ENCODE data around the gene DRD4. TPM values are rescaled to one million over a fixed set of nuclear protein-coding genes. Genes with fewer than 3 reads are reported as not detected.

The DRD4 gene
- polyA plus RNA-seq, 2 of the 4 experiments (the other 2 are of a cell fraction): not detected

DNA sequence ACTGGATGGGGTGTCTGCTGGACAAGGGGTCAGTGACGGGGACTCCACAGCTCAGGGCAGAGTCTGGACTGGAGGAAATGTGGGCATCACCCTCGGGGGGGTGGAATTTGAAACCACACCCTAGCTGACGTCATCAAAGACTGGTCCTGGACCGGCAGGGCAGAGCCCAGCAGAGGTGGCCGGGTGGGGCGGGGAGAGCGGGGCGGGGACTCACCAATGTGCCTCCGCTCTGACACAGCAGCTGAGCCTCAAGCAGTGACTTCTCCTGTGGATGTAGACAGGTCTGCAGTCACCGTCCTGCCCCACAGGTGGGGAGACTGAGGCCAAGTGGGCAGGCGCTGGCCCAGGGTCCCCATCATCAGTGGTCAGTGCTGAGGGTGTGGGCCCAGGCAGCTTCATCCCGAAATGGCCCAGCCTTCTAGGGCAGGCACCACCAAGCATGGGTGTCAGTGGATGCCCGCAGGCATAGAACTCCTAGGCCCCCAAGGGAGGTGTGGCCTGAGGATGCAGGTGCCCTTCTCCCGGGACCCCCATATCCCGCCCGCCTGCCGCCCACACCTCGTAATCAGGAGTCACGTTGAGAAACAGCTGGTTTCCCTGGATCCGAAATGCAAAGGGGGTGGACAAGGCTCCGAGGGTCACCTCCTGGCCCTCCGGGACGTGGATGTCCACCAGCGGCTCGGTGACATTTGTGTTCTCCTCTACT, 12.9 kb upstream of the DRD4 start:
- CTCF ChIA-PET: interaction anchor here (0.6 to 1.2 kb wide), 3 partner anchors 38 to 99 kb away, joined by 3 to 4 read pairs (median 3); no protein-coding TSS in a partner anchor
- WGBS (ENCODE audit: missing lambda C conversion rate): 85% methylated on average over 19 of the region's 25 CpGs

DNA sequence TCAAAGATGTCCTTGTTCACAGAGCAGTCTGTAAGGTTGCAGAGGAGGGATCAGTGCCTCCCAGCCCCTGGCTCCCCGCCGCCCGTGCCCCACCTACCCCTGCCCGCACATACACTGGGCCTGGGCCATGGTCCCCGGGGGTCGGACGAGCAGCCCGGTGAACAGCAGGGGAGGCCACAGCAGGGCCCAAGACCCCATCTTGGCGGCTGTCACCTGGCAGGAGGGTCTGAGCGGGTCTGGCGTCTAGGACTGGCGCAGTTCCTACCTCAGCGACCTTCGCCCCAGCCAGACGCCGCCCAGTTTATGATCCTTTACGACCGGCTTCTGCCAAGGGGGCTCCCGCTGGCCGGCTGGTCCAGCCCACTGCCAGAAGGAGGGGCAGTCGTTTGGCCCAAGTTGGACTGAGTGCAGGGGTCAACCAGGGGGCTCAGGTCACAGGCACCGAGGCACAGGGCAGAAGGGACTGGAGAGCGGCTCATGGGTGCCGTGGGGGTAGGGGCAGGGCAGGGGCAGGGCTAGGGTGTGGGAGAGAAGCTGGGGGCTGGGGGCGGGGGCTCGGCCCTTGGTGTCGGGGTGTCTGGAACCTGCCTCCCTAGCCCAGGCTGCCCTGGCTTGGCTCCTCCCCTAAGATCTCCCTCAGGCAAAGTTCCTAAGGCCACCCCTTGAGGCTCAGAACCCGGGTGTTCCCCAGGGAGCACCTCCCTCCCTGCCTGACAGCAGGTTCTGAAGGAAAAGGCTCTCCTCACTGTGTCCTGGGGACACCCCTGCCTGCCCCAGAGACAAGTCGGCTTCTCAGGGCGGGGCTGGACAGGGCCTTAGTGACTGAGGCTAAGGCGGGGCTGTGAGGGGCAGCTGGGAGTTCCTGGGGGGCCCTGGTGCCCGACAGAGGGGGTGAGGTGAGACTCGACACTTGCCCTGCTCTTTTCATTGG, 12.1 kb upstream of the DRD4 start, which contains the start of gene CDHR5:
Gene CDHR5, minus strand, starts transcription at position 251 of the 931 bp plus-strand sequence. Its CDS starts 53 bp downstream, at position 198.
- Histone ChIP-seq H3K4me1 (peaks cover 26% of the 10 kb centered on the region), H3K27ac (peak within 1 kb of the TSS in 1 of 2 experiments; percentile 70; a peak in 3 of 6 replicates), H3K9me3 (no peaks in the 10 kb centered on the region), H3K4me2 (peak within 1 kb of the TSS; percentile 34; the same call in 1 of the 3 replicates), H3K4me3 (no peak within 1 kb of the TSS)
- TF ChIP-seq, protein P1, sequence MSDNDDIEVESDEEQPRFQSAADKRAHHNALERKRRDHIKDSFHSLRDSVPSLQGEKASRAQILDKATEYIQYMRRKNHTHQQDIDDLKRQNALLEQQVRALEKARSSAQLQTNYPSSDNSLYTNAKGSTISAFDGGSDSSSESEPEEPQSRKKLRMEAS (IDR thresholded peaks at IDR 0.05): no peak
- TF ChIP-seq MAFK (IDR thresholded peaks at IDR 0.05; ENCODE audit: partially characterized antibody) (no peak), JUN (IDR thresholded peaks at IDR 0.05) (no peak), CEBPB (IDR thresholded peaks at IDR 0.05) (no peak), HOXA7 (CRISPR knock-in tag; IDR thresholded peaks at IDR 0.05) (no peak), POLR2AphosphoS2 (conservative IDR thresholded peaks at IDR 0.05; ENCODE audit: low read length) (no peak), FOSL2 (IDR thresholded peaks at IDR 0.05) (no peak), FOSL2 (CRISPR knock-in tag; IDR thresholded peaks at IDR 0.05) (no peak), JUNB (IDR thresholded peaks at IDR 0.05) (no peak), PHF8 (IDR thresholded peaks at IDR 0.05; ENCODE audit: borderline replicate concordance, low read depth) (no peak)
- TF ChIP-seq, protein P2, sequence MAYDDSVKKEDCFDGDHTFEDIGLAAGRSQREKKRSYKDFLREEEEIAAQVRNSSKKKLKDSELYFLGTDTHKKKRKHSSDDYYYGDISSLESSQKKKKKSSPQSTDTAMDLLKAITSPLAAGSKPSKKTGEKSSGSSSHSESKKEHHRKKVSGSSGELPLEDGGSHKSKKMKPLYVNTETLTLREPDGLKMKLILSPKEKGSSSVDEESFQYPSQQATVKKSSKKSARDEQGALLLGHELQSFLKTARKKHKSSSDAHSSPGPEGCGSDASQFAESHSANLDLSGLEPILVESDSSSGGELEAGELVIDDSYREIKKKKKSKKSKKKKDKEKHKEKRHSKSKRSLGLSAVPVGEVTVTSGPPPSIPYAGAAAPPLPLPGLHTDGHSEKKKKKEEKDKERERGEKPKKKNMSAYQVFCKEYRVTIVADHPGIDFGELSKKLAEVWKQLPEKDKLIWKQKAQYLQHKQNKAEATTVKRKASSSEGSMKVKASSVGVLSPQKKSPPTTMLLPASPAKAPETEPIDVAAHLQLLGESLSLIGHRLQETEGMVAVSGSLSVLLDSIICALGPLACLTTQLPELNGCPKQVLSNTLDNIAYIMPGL (CRISPR knock-in tag; IDR thresholded peaks at IDR 0.05; ENCODE audit: borderline replicate concordance): no peak
- TF ChIP-seq, protein P3, sequence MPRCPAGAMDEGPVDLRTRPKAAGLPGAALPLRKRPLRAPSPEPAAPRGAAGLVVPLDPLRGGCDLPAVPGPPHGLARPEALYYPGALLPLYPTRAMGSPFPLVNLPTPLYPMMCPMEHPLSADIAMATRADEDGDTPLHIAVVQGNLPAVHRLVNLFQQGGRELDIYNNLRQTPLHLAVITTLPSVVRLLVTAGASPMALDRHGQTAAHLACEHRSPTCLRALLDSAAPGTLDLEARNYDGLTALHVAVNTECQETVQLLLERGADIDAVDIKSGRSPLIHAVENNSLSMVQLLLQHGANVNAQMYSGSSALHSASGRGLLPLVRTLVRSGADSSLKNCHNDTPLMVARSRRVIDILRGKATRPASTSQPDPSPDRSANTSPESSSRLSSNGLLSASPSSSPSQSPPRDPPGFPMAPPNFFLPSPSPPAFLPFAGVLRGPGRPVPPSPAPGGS (IDR thresholded peaks at IDR 0.05): no peak
- TF ChIP-seq, protein P4, sequence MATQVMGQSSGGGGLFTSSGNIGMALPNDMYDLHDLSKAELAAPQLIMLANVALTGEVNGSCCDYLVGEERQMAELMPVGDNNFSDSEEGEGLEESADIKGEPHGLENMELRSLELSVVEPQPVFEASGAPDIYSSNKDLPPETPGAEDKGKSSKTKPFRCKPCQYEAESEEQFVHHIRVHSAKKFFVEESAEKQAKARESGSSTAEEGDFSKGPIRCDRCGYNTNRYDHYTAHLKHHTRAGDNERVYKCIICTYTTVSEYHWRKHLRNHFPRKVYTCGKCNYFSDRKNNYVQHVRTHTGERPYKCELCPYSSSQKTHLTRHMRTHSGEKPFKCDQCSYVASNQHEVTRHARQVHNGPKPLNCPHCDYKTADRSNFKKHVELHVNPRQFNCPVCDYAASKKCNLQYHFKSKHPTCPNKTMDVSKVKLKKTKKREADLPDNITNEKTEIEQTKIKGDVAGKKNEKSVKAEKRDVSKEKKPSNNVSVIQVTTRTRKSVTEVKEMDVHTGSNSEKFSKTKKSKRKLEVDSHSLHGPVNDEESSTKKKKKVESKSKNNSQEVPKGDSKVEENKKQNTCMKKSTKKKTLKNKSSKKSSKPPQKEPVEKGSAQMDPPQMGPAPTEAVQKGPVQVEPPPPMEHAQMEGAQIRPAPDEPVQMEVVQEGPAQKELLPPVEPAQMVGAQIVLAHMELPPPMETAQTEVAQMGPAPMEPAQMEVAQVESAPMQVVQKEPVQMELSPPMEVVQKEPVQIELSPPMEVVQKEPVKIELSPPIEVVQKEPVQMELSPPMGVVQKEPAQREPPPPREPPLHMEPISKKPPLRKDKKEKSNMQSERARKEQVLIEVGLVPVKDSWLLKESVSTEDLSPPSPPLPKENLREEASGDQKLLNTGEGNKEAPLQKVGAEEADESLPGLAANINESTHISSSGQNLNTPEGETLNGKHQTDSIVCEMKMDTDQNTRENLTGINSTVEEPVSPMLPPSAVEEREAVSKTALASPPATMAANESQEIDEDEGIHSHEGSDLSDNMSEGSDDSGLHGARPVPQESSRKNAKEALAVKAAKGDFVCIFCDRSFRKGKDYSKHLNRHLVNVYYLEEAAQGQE (IDR thresholded peaks at IDR 0.05): no peak
- TF ChIP-seq, protein P5, sequence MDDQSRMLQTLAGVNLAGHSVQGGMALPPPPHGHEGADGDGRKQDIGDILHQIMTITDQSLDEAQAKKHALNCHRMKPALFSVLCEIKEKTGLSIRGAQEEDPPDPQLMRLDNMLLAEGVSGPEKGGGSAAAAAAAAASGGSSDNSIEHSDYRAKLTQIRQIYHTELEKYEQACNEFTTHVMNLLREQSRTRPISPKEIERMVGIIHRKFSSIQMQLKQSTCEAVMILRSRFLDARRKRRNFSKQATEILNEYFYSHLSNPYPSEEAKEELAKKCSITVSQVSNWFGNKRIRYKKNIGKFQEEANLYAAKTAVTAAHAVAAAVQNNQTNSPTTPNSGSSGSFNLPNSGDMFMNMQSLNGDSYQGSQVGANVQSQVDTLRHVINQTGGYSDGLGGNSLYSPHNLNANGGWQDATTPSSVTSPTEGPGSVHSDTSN (IDR thresholded peaks at IDR 0.05): no peak
- 86% methylated on average over 17 of the region's 33 CpGs for WGBS (ENCODE audit: missing lambda C conversion rate)
- no peak for FAIRE-seq
- DNase-seq (ENCODE audit: low read depth in 1 of 2, low spot score in 1 of 2): no peak
- POLR2A ChIA-PET: no interaction called here
- peak; percentile 15 to 32; a peak in 4 of 6 replicates for ATAC-seq
- CTCF ChIA-PET: interaction anchor here (0.6 to 1.6 kb wide), 3 partner anchors 16 to 61 kb away, joined by 3 read pairs; no protein-coding TSS in a partner anchor

More for the DNA sequence above, 12.9 kb upstream of the DRD4 start:
- FAIRE-seq: no peak
- Histone ChIP-seq H3K4me2 (peak overlapping the region; percentile 34; the same call in 1 of the 3 replicates), H3K4me3 (no peak overlapping the region), H3K27ac (peak overlapping the region in 1 of 2 experiments; percentile 70; a peak in 3 of 6 replicates), H3K4me1 (peaks cover 26% of the 10 kb centered on the region), H3K9me3 (no peaks in the 10 kb centered on the region)
- peak; percentile 44 to 53; a peak in 5 of 6 replicates for ATAC-seq
- POLR2A ChIA-PET: no interaction called here
- peak; percentile 47 to 74 for DNase-seq (ENCODE audit: low read depth in 1 of 2, low spot score in 1 of 2)
- TF ChIP-seq FOXS1 (CRISPR knock-in tag; IDR thresholded peaks at IDR 0.05): no peak
- TF ChIP-seq, protein P4 (IDR thresholded peaks at IDR 0.05): no peak
- no peak for TF ChIP-seq SREBF2 (IDR thresholded peaks at IDR 0.05)
- TF ChIP-seq MYC (IDR thresholded peaks at IDR 0.05; ENCODE audit: borderline replicate concordance, low read length): no peak
- TF ChIP-seq NPAS2 (CRISPR knock-in tag; IDR thresholded peaks at IDR 0.05; ENCODE audit: borderline replicate concordance): no peak
- TF ChIP-seq NFE2L2 (conservative IDR thresholded peaks at IDR 0.05; ENCODE audit: low read length): no peak

All from A549 (cell line).